MM.1S (cell line): ENCODE data around the gene DNAJA2.

Source experiments
- DNase-seq: peaks from one replicate; pipeline ENCODE4 v3.0.0-alpha.2; 2015
- H2AFZ ChIP-seq: fragments of 300-600 bp; sonication (generic); 2 replicates; pipeline ENCODE4 v1.6.0; 2016; ENCODE audit warnings: antibody characterized with exemption, low read length
- H3F3A ChIP-seq: fragments of 300-600 bp; sonication (generic); 2 replicates; pipeline ENCODE4 v1.6.1; 2016; ENCODE audit warnings: mild to moderate bottlenecking, antibody characterized with exemption, low read length, moderate library complexity, mixed read lengths; ENCODE audit not compliant: insufficient read depth
- H3K27ac ChIP-seq: fragments of 300-600 bp; sonication (generic); 2 replicates; pipeline ENCODE4 v1.5.1; 2016; ENCODE audit warnings: mild to moderate bottlenecking, low read length
- H3K27me3 ChIP-seq: fragments of 300-600 bp; sonication (generic); replicated peaks from 2 replicates; pipeline ENCODE4 v1.6.0; 2016; ENCODE audit warnings: low read length; ENCODE audit not compliant: insufficient read depth
- H3K36me3 ChIP-seq: fragments of 300-600 bp; sonication (generic); replicated peaks from 2 replicates; pipeline ENCODE4 v1.6.1; 2016; ENCODE audit warnings: mild to moderate bottlenecking, low read length, mixed read lengths; ENCODE audit not compliant: insufficient read depth
- H3K4me1 ChIP-seq: fragments of 300-600 bp; sonication (generic); 2 replicates; pipeline ENCODE4 v1.6.1; 2016; ENCODE audit warnings: low read length, mixed read lengths
- H3K4me2 ChIP-seq: fragments of 300-600 bp; sonication (generic); 2 replicates; pipeline ENCODE4 v1.6.0; 2016; ENCODE audit warnings: low read depth, low read length
- H3K4me3 ChIP-seq: fragments of 300-600 bp; sonication (generic); 2 replicates; pipeline ENCODE4 v1.5.1; 2016; ENCODE audit warnings: low read length, mixed read lengths
- H3K79me2 ChIP-seq: fragments of 300-600 bp; sonication (generic); 2 replicates; pipeline ENCODE4 v1.6.1; 2016; ENCODE audit warnings: mixed run types, low read length, mixed read lengths
- H3K9ac ChIP-seq: fragments of 300-600 bp; sonication (generic); 2 replicates; pipeline ENCODE4 v1.6.1; 2016; ENCODE audit warnings: low read length, mixed read lengths
- H3K9me2 ChIP-seq: fragments of 300-600 bp; sonication (generic); replicated peaks from 2 replicates; pipeline ENCODE4 v1.6.1; 2016; ENCODE audit warnings: mild to moderate bottlenecking, low read length, mixed read lengths; ENCODE audit not compliant: insufficient read depth
- H3K9me3 ChIP-seq: fragments of 300-600 bp; sonication (generic); replicated peaks from 2 replicates; pipeline ENCODE4 v1.6.1; 2016; ENCODE audit warnings: mild to moderate bottlenecking, low read length, mixed read lengths; ENCODE audit not compliant: insufficient read depth
- H4K20me1 ChIP-seq: fragments of 300-600 bp; sonication (generic); 2 replicates; pipeline ENCODE4 v1.6.1; 2016; ENCODE audit warnings: mild to moderate bottlenecking, low read length, moderate library complexity, mixed read lengths; ENCODE audit not compliant: insufficient read depth
- EZH2 ChIP-seq: fragments of 300-600 bp; sonication (generic); optimal IDR thresholded peaks from 2 replicates; pipeline ENCODE3; 2017; ENCODE audit warnings: low read depth, mild to moderate bottlenecking, antibody characterized with exemption, low read length, mixed read lengths
- EZH2phosphoT487 ChIP-seq: fragments of 300-600 bp; sonication (generic); IDR thresholded peaks from 2 replicates; pipeline ENCODE4 v1.6.1; 2018; ENCODE audit warnings: antibody characterized with exemption, low read length
- TF ChIP-seq, protein P1 (sequence below): fragments of 300-600 bp; sonication (generic); IDR thresholded peaks from 2 replicates; pipeline ENCODE4 v1.5.1; 2016; ENCODE audit warnings: antibody characterized with exemption, low read length, mixed read lengths

Gene DNAJA2

DNA sequence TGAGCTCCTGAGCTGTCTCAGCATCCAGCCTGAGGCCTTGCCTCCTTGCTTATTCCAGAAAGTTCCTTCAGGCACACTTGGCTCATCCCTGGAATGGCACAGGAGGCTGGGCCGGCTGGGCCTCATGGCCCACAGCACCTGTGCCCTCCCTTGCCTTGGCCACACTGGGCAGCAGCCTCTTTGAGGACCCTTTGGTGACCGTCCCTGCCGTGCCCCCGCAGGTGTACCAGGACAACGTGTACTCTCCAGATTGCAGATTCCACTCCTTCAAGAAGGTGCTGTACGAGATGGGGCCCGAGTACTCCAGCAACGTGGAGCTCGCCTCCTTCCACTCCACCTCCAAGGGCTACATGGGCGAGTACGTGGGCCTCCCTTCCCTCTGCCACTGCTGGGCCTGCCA is 55.1 kb downstream of the DNAJA2 start:
- Histone ChIP-seq H3K9me3 (no peaks in the 10 kb centered on the region), H4K20me1 (no peaks in the 10 kb centered on the region), H3K9ac (no peak overlapping the region), H3K4me2 (no peak overlapping the region), H3K27ac (no peak overlapping the region), H3K36me3 (no peaks in the 10 kb centered on the region), H3F3A (no peaks in the 10 kb centered on the region), H2AFZ (no peak overlapping the region), H3K9me2 (no peaks in the 10 kb centered on the region), H3K4me3 (no peak overlapping the region), H3K4me1 (no peaks in the 10 kb centered on the region), H3K79me2 (no peaks in the 10 kb centered on the region), H3K27me3 (no peaks in the 10 kb centered on the region)
- DNase-seq, result no peak
- TF ChIP-seq, protein P1, sequence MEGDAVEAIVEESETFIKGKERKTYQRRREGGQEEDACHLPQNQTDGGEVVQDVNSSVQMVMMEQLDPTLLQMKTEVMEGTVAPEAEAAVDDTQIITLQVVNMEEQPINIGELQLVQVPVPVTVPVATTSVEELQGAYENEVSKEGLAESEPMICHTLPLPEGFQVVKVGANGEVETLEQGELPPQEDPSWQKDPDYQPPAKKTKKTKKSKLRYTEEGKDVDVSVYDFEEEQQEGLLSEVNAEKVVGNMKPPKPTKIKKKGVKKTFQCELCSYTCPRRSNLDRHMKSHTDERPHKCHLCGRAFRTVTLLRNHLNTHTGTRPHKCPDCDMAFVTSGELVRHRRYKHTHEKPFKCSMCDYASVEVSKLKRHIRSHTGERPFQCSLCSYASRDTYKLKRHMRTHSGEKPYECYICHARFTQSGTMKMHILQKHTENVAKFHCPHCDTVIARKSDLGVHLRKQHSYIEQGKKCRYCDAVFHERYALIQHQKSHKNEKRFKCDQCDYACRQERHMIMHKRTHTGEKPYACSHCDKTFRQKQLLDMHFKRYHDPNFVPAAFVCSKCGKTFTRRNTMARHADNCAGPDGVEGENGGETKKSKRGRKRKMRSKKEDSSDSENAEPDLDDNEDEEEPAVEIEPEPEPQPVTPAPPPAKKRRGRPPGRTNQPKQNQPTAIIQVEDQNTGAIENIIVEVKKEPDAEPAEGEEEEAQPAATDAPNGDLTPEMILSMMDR, result no peak
- TF ChIP-seq EZH2phosphoT487 (no peak), EZH2 (no peak)

DNA sequence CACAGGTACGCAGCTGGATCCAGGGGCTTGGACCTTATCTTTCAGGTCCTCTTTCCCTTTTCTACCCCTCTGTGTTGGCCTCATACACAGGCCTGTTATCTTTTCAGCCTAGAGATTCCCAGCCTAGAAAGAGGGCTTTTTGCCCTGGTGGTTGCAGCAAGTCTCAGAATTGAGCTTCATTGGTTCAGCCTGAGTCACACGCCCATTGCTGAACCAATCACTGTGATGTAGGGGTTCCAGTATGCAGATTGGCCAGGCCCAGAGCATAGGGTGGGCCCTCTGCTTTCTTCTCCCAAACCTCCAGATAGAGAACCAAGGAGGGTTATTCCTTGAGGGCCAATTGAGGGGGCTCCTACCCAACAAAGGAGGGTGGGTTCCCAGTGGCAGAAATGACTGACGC is 56.5 kb downstream of the DNAJA2 start:
- Histone ChIP-seq H3K27me3 (no peaks in the 10 kb centered on the region), H3K27ac (no peak overlapping the region), H3F3A (no peaks in the 10 kb centered on the region), H3K9ac (no peak overlapping the region), H3K79me2 (no peaks in the 10 kb centered on the region), H4K20me1 (no peaks in the 10 kb centered on the region), H3K9me2 (no peaks in the 10 kb centered on the region), H3K4me2 (no peak overlapping the region), H3K4me1 (no peaks in the 10 kb centered on the region), H2AFZ (no peak overlapping the region), H3K9me3 (no peaks in the 10 kb centered on the region), H3K36me3 (no peaks in the 10 kb centered on the region), H3K4me3 (no peak overlapping the region)
- no peak for TF ChIP-seq EZH2phosphoT487
- DNase-seq, result no peak

- H3K27ac ChIP-seq, result no peak overlapping the region
- no peaks in the 10 kb centered on the region for H3K36me3 ChIP-seq
- H3K9ac ChIP-seq, result no peak overlapping the region
- no peaks in the 10 kb centered on the region for H3F3A ChIP-seq
- H3K79me2 ChIP-seq, result no peaks in the 10 kb centered on the region
- H3K4me1 ChIP-seq, result no peaks in the 10 kb centered on the region
- no peak for DNase-seq
- H4K20me1 ChIP-seq, result no peaks in the 10 kb centered on the region
- no peak overlapping the region for H3K4me2 ChIP-seq
- H3K9me2 ChIP-seq, result no peaks in the 10 kb centered on the region
- H3K4me3 ChIP-seq, result no peak overlapping the region
- H2AFZ ChIP-seq, result no peak overlapping the region
- H3K9me3 ChIP-seq, result no peaks in the 10 kb centered on the region
- H3K27me3 ChIP-seq, result no peaks in the 10 kb centered on the region
- no peak for TF ChIP-seq EZH2phosphoT487
- no peak for TF ChIP-seq EZH2
- TF ChIP-seq, protein P1, result no peak
Observed at GRCh38 chr16:46915483-46916025, 57.9 kb downstream of the DNAJA2 start.

- Histone ChIP-seq H4K20me1 (no peaks in the 10 kb centered on the region), H3K4me2 (no peak overlapping the region), H3K27me3 (no peaks in the 10 kb centered on the region), H3F3A (no peaks in the 10 kb centered on the region), H2AFZ (no peak overlapping the region), H3K9me2 (no peaks in the 10 kb centered on the region), H3K79me2 (no peaks in the 10 kb centered on the region), H3K36me3 (no peaks in the 10 kb centered on the region), H3K9ac (no peak overlapping the region), H3K4me1 (no peaks in the 10 kb centered on the region), H3K4me3 (no peak overlapping the region), H3K9me3 (no peaks in the 10 kb centered on the region), H3K27ac (no peak overlapping the region)
- TF ChIP-seq, protein P1, result no peak
- TF ChIP-seq EZH2 (no peak), EZH2phosphoT487 (no peak)
- no peak for DNase-seq
Observed at GRCh38 chr16:46914556-46915201, 58.8 kb downstream of the DNAJA2 start.
